Lower leg skin (tissue), 4 donors: Measurements from ENCODE around the gene NOL4L. TPM values are rescaled to one million over a fixed set of nuclear protein-coding genes. Genes with fewer than 3 reads are reported as not detected.

Experiments
- DNase-seq, 2 donors: peaks; one replicate each; pipeline ENCODE4 v3.0.0-alpha.2; 2019; ENCODE audit warnings: low spot score in 2 of 2
- H3K4me3 ChIP-seq: fragments of 200-600 bp; sonication (generic); 2 replicates; pipeline ENCODE4 v1.5.1; 2017; ENCODE audit warnings: mild to moderate bottlenecking, low read depth; ENCODE audit not compliant: poor library complexity, severe bottlenecking
- CTCF ChIP-seq, 3 donors: fragments of 450-650 bp; IDR thresholded peaks; one replicate each; pipeline ENCODE4 v1.5.1; 2016; ENCODE audit warnings: antibody characterized with exemption in 3 of 3, mild to moderate bottlenecking in 3 of 3, moderate library complexity in 2 of 3
- POLR2A ChIP-seq, 2 donors: fragments of 450-650 bp; IDR thresholded peaks; one replicate each; pipeline ENCODE4 v1.6.1; 2016 to 2017; ENCODE audit warnings: antibody characterized with exemption in 2 of 2, mild to moderate bottlenecking in 1 of 2, moderate library complexity in 1 of 2
- WGBS, 2 donors: methylation state at CpG; one replicate each; pipeline ENCODE4 v1.1.5; 2018; 5-methylcytosine and 5-hydroxymethylcytosine counted together
- intact Hi-C: fragments of 100-400 bp; cut with DNase I; formaldehyde crosslinking; loops from one replicate; pipeline ENCODE4 v1.15.0; 2023; ENCODE audit warnings: low total_unique reads
- total RNA-seq, 4 donors: library from RNA; depleted of rRNA; stranded (reverse); fragments of >200 nt; gene quantifications; one replicate each; pipeline ENCODE4 v1.1.0, GENCODE V29; 2016

NOL4L gene
- total RNA-seq, 4 donors from 2014 or later, result 4.6 to 10.4 (median 7.0) TPM

- intact Hi-C loops, result no loop called here
- 81 to 86% methylated on average over 10 of the region's 10 CpGs for WGBS, 2 donors
- TF ChIP-seq CTCF (IDR thresholded peaks at IDR 0.05) (no peak), POLR2A (IDR thresholded peaks at IDR 0.05) (no peak)
- no peak overlapping the region for H3K4me3 ChIP-seq
- no peak for DNase-seq
These were observed 142.3 kb downstream of the NOL4L start for GRCh38 chr20:32442630-32443373.

- DNase-seq, result peak in 1 of 2 donors; percentile 23
- intact Hi-C loops, result no loop called here
- WGBS, 2 donors, result 95 to 97% methylated on average over 3 to 4 of the region's 4 CpGs
- H3K4me3 ChIP-seq, result no peak overlapping the region
- TF ChIP-seq CTCF (IDR thresholded peaks at IDR 0.05) (no peak), POLR2A (IDR thresholded peaks at IDR 0.05) (no peak)
These were observed 143.5 kb downstream of the NOL4L start for GRCh38 chr20:32441638-32442037.

GRCh38 chr20:32440758-32441078 is 144.4 kb downstream of the NOL4L start:
- 91 to 93% methylated on average over 4 of the region's 4 CpGs for WGBS, 2 donors
- DNase-seq, result peak; percentile 0 to 61
- intact Hi-C loops, result no loop called here
- TF ChIP-seq CTCF (IDR thresholded peaks at IDR 0.05) (no peak), POLR2A (IDR thresholded peaks at IDR 0.05) (no peak)
- no peak overlapping the region for H3K4me3 ChIP-seq

- no peak for TF ChIP-seq CTCF (IDR thresholded peaks at IDR 0.05)
- no peak for TF ChIP-seq POLR2A (IDR thresholded peaks at IDR 0.05)
- intact Hi-C loops, result no loop called here
- WGBS, 2 donors, result 80 to 96% methylated on average over 6 of the region's 6 CpGs
- DNase-seq, result peak; percentile 2 to 37
- no peak overlapping the region for H3K4me3 ChIP-seq
These were observed 144.9 kb downstream of the NOL4L start for GRCh38 chr20:32440069-32440757.

- WGBS, 2 donors, result 84 to 85% methylated on average over 11 of the region's 11 CpGs
- H3K4me3 ChIP-seq, result no peak overlapping the region
- intact Hi-C loops, result no loop called here
- no peak for TF ChIP-seq POLR2A (IDR thresholded peaks at IDR 0.05)
- no peak for TF ChIP-seq CTCF (IDR thresholded peaks at IDR 0.05)
- peak; percentile 12 to 72 for DNase-seq
These were observed 145.9 kb downstream of the NOL4L start for GRCh38 chr20:32439132-32439829.
